COLO668 (cell line): Measurements from ENCODE around the gene SLC8A3.

ENCODE experiments used
- DNase-seq: peaks from one replicate; lab custom pipeline; 2025; ENCODE audit not compliant: unreplicated experiment; lab: John Stamatoyannopoulos, UW

The SLC8A3 gene

GRCh38 chr14:70077005-70077404 lies 111.7 kb downstream of the SLC8A3 start:
- DNase-seq, result no peak

GRCh38 chr14:70073924-70074566 lies 114.7 kb downstream of the SLC8A3 start:
- DNase-seq, result peak; percentile 72

GRCh38 chr14:70069186-70069585 lies 119.6 kb downstream of the SLC8A3 start:
- no peak for DNase-seq

- DNase-seq, result no peak
Observed at GRCh38 chr14:70067810-70068209, 120.9 kb downstream of the SLC8A3 start.

GRCh38 chr14:70064136-70064865 lies 124.5 kb downstream of the SLC8A3 start:
- no peak for DNase-seq

GRCh38 chr14:70061108-70061507 lies 127.6 kb downstream of the SLC8A3 start:
- DNase-seq, result no peak

- no peak for DNase-seq
Observed at GRCh38 chr14:70059545-70059944, 129.2 kb downstream of the SLC8A3 start.

GRCh38 chr14:70057519-70058136 lies 131.1 kb downstream of the SLC8A3 start:
- DNase-seq, result no peak

- DNase-seq, result no peak
Observed at GRCh38 chr14:70052990-70053389, 135.8 kb downstream of the SLC8A3 start.

- DNase-seq, result no peak
Observed at GRCh38 chr14:70050136-70050535, 138.6 kb downstream of the SLC8A3 start.

GRCh38 chr14:70049605-70050004 lies 139.1 kb downstream of the SLC8A3 start:
- DNase-seq, result no peak

- no peak for DNase-seq
Observed at GRCh38 chr14:70048313-70048654, 140.5 kb downstream of the SLC8A3 start.

GRCh38 chr14:70047598-70048312 lies 141.0 kb downstream of the SLC8A3 start:
- DNase-seq, result no peak

GRCh38 chr14:70045844-70046535 lies 142.8 kb downstream of the SLC8A3 start:
- DNase-seq, result peak; percentile 83

- DNase-seq, result no peak
Observed at GRCh38 chr14:70045310-70045709, 143.4 kb downstream of the SLC8A3 start.

GRCh38 chr14:70043001-70043400 lies 145.8 kb downstream of the SLC8A3 start:
- no peak for DNase-seq

- peak; percentile 28 for DNase-seq
Observed at GRCh38 chr14:70036665-70037064, 152.1 kb downstream of the SLC8A3 start.

- DNase-seq, result no peak
Observed at GRCh38 chr14:70034257-70034656, 154.5 kb downstream of the SLC8A3 start.

- no peak for DNase-seq
Observed at GRCh38 chr14:70033561-70033960, 155.2 kb downstream of the SLC8A3 start.

GRCh38 chr14:70033116-70033515 lies 155.6 kb downstream of the SLC8A3 start:
- no peak for DNase-seq

GRCh38 chr14:70032447-70032846 lies 156.3 kb downstream of the SLC8A3 start:
- DNase-seq, result no peak
